Duodenal mucosa (tissue), 2 donors: ENCODE results near the gene KIF19.

ENCODE experiments used
- H3K27ac ChIP-seq: one replicate; pipeline ENCODE4 v1.7.0; 2013; ENCODE audit warnings: low read depth, low read length
- H3K27me3 ChIP-seq, 2 donors: one replicate each; pipeline ENCODE4 v1.7.0; 2013; ENCODE audit warnings: low read length in 2 of 2, control low read depth in 1 of 2; ENCODE audit not compliant: insufficient read depth in 2 of 2, control insufficient read depth in 1 of 2
- H3K36me3 ChIP-seq, 2 donors: one replicate each; pipeline ENCODE4 v1.7.0; 2013; ENCODE audit warnings: low read length in 2 of 2, control low read depth in 1 of 2; ENCODE audit not compliant: insufficient read depth in 2 of 2, control insufficient read depth in 1 of 2
- H3K4me1 ChIP-seq, 2 donors: one replicate each; pipeline ENCODE4 v1.7.0; 2013; ENCODE audit warnings: low read length in 2 of 2, control low read depth in 1 of 2; ENCODE audit not compliant: insufficient read depth in 2 of 2, control insufficient read depth in 1 of 2
- H3K4me3 ChIP-seq, 2 donors: one replicate each; pipeline ENCODE4 v1.7.0; 2013; ENCODE audit warnings: low read length in 2 of 2, low read depth in 1 of 2
- H3K9ac ChIP-seq, 2 donors: one replicate each; pipeline ENCODE4 v1.7.0; 2013; ENCODE audit warnings: low read length in 2 of 2, low read depth in 1 of 2
- H3K9me3 ChIP-seq, 2 donors: one replicate each; pipeline ENCODE4 v1.7.0; 2013; ENCODE audit warnings: low read length in 2 of 2, control low read depth in 1 of 2; ENCODE audit not compliant: control insufficient read depth in 1 of 2

Gene KIF19

DNA sequence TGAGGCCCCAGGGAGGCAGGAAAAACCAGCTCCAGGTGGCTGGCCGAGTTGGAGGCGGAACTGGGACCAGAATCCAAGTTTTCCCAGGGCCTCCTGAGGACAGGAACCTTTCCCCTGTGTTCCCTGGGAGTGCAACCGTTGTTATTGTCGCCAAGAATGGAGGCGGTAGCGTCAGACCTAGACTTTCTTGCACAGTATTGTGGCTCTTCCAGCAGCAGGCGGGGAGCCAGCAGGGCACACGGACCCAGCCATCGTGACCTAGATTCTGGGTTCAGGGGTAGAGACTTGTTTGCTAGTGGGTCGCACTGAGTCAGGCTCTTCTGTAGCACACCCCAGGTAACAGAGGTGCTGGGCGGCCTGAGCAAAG is 667 bp upstream of the KIF19 start:
- Histone ChIP-seq H3K4me3 (peak overlapping the region in 1 of 2 donors; percentile 66), H3K27ac (no peak overlapping the region), H3K4me1 (peaks cover 8 to 24% of the 10 kb centered on the region in 2 donors), H3K27me3 (peaks cover 7 to 26% of the 10 kb centered on the region in 2 donors), H3K9ac (no peak overlapping the region), H3K36me3 (no peaks in the 10 kb centered on the region), H3K9me3 (no peaks in the 10 kb centered on the region)

DNA sequence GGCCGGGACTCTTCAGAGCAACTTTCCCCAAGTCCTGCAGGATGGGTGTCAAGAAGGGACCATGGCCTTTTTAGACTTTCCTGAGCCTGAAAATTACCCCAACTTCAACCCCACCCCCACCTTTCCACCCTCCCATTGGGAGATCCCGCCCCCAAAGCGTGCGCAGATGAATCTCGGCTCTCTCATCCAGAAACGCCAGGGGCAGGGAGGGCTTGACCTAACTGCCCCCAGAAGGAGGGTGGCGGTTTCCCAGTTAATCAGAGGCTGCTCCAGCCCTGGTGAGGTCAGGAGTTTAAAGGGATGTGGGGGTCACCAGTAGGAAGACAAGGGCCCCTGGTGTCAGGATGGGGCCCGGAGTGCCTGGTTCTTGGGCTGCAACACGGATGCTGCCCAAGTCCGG is 480 bp downstream of the KIF19 start:
- Histone ChIP-seq H3K9ac (peak overlapping the region in 1 of 2 donors; percentile 38), H3K4me3 (peak overlapping the region; percentile 62 to 66), H3K36me3 (no peaks in the 10 kb centered on the region), H3K4me1 (peaks cover 8 to 24% of the 10 kb centered on the region in 2 donors), H3K27ac (no peak overlapping the region), H3K9me3 (no peaks in the 10 kb centered on the region), H3K27me3 (peaks cover 7 to 26% of the 10 kb centered on the region in 2 donors)

DNA sequence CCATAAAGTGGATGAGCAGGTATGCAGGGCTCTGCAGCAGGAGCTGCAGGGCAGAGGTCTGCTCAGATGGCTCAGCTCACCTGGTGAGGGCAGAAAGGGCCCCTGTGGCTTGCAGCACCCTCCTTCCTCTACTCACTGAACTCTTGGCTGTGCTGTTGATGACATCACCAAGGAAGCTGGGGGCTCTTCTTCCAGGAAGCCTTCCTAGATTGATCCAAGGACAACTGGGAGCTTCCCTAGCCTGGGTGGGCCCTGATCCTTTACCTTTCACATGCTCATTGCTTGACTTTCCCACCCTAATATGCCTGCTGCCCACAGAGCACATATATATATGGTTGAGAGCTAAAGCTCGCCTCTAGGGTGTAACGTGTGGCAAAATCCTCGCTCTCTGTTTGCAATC is 2.5 kb downstream of the KIF19 start:
- no peaks in the 10 kb centered on the region for H3K36me3 ChIP-seq
- no peak overlapping the region for H3K9ac ChIP-seq
- H3K4me1 ChIP-seq = peaks cover 13 to 33% of the 10 kb centered on the region in 2 donors
- no peaks in the 10 kb centered on the region for H3K9me3 ChIP-seq
- H3K27me3 ChIP-seq = peaks cover 7 to 26% of the 10 kb centered on the region in 2 donors
- no peak overlapping the region for H3K4me3 ChIP-seq
- no peak overlapping the region for H3K27ac ChIP-seq

DNA sequence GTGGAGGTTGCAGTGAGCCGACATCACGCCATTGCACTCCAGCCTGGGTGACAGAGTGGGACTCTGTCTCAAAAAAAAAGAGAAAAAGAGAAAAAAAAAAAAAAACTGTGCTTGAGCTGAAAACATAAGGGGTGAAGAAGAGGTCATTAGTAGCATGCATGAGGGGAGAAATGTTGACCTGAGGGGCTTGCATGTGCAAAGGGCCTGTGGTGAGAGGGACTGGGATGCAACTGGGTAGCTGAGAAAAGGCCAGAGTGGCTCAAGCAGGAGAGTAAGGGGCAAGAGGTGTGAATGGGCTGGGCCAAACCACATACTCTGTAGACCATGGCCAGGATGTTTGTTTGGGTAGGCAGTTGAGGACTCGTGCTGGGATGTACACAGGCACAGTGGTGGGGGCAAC is 3.4 kb downstream of the KIF19 start:
- H3K27me3 ChIP-seq = peaks cover 7 to 25% of the 10 kb centered on the region in 2 donors
- peaks cover 13 to 33% of the 10 kb centered on the region in 2 donors for H3K4me1 ChIP-seq
- H3K4me3 ChIP-seq = no peak overlapping the region
- no peaks in the 10 kb centered on the region for H3K9me3 ChIP-seq
- no peak overlapping the region for H3K27ac ChIP-seq
- no peaks in the 10 kb centered on the region for H3K36me3 ChIP-seq
- H3K9ac ChIP-seq = no peak overlapping the region

DNA sequence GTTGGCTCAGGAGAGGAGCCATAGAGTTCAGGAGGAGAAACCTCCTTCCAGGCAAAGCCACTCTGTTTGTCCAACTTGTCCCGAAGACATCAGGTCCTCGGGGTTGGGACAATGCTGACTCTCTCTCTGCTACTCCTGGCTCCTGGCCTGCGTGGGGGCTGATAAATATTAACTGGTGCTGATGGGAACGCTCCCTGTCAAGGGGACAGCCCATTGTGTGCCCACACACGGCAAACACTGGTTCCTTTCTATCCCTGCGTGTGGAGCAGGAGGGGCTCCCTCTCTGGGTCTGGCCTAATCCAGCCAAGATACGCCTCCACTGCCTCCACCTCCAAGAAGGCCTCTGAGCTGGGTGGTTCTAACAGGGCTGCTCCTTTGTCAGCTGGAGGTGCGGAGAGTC is 4.4 kb downstream of the KIF19 start:
- Histone ChIP-seq H3K9me3 (no peaks in the 10 kb centered on the region), H3K4me1 (peaks cover 13 to 27% of the 10 kb centered on the region in 2 donors), H3K9ac (no peak overlapping the region), H3K36me3 (no peaks in the 10 kb centered on the region), H3K27me3 (peaks cover 3 to 15% of the 10 kb centered on the region in 2 donors), H3K4me3 (no peak overlapping the region), H3K27ac (no peak overlapping the region)

DNA sequence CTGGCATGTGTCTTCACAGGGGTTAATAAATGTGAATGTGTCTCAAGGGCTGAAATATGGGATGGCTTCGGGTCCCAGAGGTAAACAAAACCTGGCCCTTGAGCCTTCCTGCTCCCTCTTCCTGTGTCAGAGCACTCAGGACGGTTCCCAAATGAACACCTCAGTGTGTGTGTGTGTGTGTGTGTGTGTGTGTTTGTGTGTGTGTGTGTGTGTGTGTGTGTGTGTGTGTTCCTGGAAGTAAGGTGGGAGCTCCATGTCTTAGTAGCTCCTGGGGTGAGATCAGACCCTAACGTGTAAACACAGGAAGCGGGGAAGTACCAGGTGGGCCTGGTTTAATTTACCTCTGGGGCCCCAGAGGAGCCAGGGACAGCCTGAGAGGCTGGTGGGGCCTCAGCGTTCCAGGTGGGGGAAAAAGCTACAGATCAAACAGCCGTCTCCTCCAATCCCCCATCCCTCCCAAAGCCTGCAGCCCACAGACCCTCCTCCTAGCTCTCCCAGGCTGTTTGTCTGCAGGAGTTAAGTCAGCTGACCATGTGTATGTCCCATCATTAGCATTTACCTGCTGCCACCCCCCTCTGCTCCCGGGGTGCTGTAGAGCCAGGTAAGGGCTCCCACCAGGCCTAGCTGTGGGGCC is 6.1 kb downstream of the KIF19 start:
- Histone ChIP-seq H3K9ac (no peak overlapping the region), H3K27me3 (peaks cover 3 to 8% of the 10 kb centered on the region in 2 donors), H3K9me3 (no peaks in the 10 kb centered on the region), H3K27ac (no peak overlapping the region), H3K4me3 (no peak overlapping the region), H3K36me3 (no peaks in the 10 kb centered on the region), H3K4me1 (peaks cover 7 to 14% of the 10 kb centered on the region in 2 donors)

DNA sequence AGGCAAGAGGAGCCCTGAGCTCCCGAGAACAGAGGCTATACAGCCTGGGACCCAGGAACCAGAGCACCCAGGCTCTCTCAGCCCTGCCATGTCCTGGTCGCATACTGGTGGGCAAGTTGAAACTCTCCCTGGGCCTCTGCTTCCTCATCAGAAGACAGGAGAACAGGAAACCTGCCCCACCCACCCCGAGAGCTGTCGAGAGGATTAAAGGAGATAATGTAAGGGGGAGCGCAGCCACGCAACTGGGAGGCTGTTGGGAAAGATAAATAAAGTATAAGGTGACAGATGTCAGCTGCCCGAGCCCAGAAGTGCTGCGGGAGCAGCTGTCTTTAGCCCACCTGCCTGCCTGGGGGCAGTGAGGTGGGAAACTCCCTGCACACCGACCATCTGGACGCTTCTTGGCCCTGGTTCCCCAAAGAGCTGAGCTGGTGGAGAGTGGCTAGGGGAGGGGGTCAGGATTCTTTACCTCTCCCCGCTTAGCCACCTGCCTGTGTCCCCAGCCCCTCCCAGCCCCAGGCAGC is 6.8 kb downstream of the KIF19 start:
- H3K27ac ChIP-seq = peak overlapping the region; percentile 20
- H3K9me3 ChIP-seq = no peaks in the 10 kb centered on the region
- H3K27me3 ChIP-seq = peaks cover 3 to 11% of the 10 kb centered on the region in 2 donors
- H3K36me3 ChIP-seq = no peaks in the 10 kb centered on the region
- H3K4me3 ChIP-seq = no peak overlapping the region
- H3K9ac ChIP-seq = no peak overlapping the region
- H3K4me1 ChIP-seq = peaks cover 6 to 13% of the 10 kb centered on the region in 2 donors

DNA sequence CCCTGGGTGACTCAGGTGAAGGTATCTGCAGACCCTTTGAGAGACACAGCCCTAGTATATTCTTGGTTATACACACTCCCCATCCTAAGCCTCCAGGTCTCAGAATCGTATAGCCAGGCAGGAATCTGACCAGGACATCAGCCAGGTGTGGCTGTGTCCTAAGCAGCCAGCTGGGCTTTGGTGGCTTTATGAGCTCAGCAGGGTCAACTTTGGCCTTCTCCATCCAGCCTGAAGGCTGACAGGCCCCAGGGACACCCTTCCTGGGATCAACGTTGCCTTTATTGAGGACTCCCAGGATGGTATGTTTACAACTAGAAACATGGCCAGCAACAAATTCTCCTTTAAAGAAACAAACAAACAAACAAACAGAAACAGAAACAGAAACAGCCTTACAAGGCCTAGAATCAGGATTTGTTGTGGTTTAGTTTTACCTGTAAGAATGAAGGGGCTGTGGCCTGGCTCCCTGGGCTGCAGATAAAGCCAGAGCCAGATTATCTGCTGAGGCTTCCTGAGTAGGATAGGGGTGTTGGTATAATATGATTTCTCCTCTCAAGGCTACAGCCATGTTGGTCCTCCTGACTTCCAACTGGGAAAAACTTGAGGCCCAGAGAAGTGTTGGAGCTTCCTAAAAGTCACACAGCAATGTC is 8.5 kb downstream of the KIF19 start:
- Histone ChIP-seq H3K27ac (no peak overlapping the region), H3K27me3 (peaks cover 1 to 5% of the 10 kb centered on the region in 2 donors), H3K4me3 (no peak overlapping the region), H3K9ac (no peak overlapping the region), H3K36me3 (no peaks in the 10 kb centered on the region), H3K4me1 (peaks cover 6 to 12% of the 10 kb centered on the region in 2 donors), H3K9me3 (no peaks in the 10 kb centered on the region)

DNA sequence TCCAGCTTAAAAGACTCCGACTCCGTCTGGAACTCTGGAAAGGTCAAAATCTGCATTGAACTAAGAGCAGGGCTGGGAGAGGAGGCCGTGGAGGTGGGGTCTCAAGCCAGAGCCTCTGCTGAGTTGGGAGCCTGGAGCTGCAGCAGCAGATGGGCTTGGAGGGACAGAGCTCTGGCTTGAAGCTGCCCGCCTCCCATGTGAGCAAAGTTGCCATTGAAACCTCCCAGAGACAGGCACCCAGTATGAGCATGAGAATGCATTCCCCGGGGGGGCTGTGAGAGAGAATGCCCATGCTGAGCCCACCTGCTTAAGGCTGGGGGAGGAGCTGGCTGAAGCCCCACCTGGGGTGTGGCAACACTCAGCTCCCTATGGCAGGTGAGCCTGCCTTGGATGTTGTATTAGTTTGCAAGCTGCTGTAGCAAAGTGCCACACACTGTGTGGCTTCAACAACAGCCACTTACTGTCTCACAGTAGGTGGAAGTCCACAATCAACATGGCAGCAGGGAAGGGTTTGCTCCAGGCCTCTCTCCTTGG is 9.6 kb downstream of the KIF19 start:
- no peak overlapping the region for H3K4me3 ChIP-seq

DNA sequence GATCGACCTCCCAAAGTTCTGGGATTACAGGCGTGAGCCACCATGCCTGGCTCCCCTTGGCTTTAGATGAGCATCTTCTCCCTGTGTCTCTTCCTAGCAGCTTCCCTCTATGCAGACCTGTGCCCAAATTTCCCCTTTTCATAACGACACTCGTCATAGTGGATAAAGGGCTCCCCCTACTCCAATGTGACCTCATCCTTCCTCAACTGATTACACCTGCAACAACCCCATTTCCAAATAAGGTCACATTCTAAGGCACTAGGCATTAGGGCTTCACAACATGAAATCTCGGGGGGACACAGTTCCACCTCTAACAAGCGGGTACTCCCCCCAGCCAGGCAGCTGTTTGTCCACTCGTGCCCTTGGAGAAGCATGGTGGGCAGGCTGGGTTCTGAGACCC is 10.3 kb downstream of the KIF19 start:
- Histone ChIP-seq H3K27me3 (peaks cover 4 to 5% of the 10 kb centered on the region in 2 donors), H3K27ac (no peak overlapping the region), H3K36me3 (no peaks in the 10 kb centered on the region), H3K9me3 (no peaks in the 10 kb centered on the region), H3K4me1 (peaks cover 6 to 9% of the 10 kb centered on the region in 2 donors), H3K9ac (no peak overlapping the region), H3K4me3 (no peak overlapping the region)

More for the DNA sequence above, 9.6 kb downstream of the KIF19 start:
- H3K36me3 ChIP-seq = no peaks in the 10 kb centered on the region
- no peaks in the 10 kb centered on the region for H3K9me3 ChIP-seq
- no peak overlapping the region for H3K27ac ChIP-seq
- peaks cover 4 to 5% of the 10 kb centered on the region in 2 donors for H3K27me3 ChIP-seq
- peaks cover 6 to 9% of the 10 kb centered on the region in 2 donors for H3K4me1 ChIP-seq
- H3K9ac ChIP-seq = no peak overlapping the region
